ENCODE data around the gene SH3PXD2A. TPM values are rescaled to one million over a fixed set of nuclear protein-coding genes. Genes with fewer than 3 reads are reported as not detected.

Gene SH3PXD2A
- total and polyA plus RNA-seq, 10 of the 15 experiments (the other 5 are each of a cell fraction or from before 2014, with no cell fraction given), result 0.63 to 14.0 (median 4.4) TPM

GRCh38 chr10:103723557-103723956 is 131.8 kb downstream of the SH3PXD2A start (continued):
- TF ChIP-seq CEBPZ (IDR thresholded peaks at IDR 0.05; ENCODE audit: low read depth, low read length) (no peak), E2F4 (IDR thresholded peaks at IDR 0.05; ENCODE audit: low read depth, low read length) (no peak)

- 13% methylated on average over 7 of the region's 7 CpGs for WGBS (ENCODE audit: insufficient coverage, insufficient replicate concordance, low lambda C conversion rate, missing lambda C conversion rate)
- no TSS peak for BruUV-seq (replicated peaks)
- no peak for TF ChIP-seq ZNF217 (IDR thresholded peaks at IDR 0.05)
- TF ChIP-seq HDAC2 (IDR thresholded peaks at IDR 0.05), result no peak
- TF ChIP-seq RBBP5 (conservative IDR thresholded peaks at IDR 0.05), result no peak
- TF ChIP-seq RUNX3 (IDR thresholded peaks at IDR 0.05; ENCODE audit: low read length), result no peak
- TF ChIP-seq ZNF207 (IDR thresholded peaks at IDR 0.05; ENCODE audit: borderline replicate concordance), result no peak
- TF ChIP-seq FOXK2 (IDR thresholded peaks at IDR 0.05), result no peak
- TF ChIP-seq CTCF (IDR thresholded peaks at IDR 0.05 in 2 of 3, conservative IDR thresholded peaks at IDR 0.05 in 1 of 3; ENCODE audit: control insufficient read depth in 2 of 3, extremely low read depth in 1 of 3, insufficient read depth in 1 of 3, low read depth in 3 of 3, low read length in 3 of 3), result no peak
- no peak for TF ChIP-seq RAD51 (IDR thresholded peaks at IDR 0.05)
- TF ChIP-seq SIX5 (IDR thresholded peaks at IDR 0.05; ENCODE audit: low read depth, low read length, severe bottlenecking), result no peak
- TF ChIP-seq STAT3 (IDR thresholded peaks at IDR 0.05; ENCODE audit: low read depth, low read length), result no peak
- TF ChIP-seq YY1 (IDR thresholded peaks at IDR 0.05; ENCODE audit: low read depth, low read length), result no peak
- no peak for TF ChIP-seq ZNF622 (IDR thresholded peaks at IDR 0.05)
- TF ChIP-seq NFYA (IDR thresholded peaks at IDR 0.05; ENCODE audit: borderline replicate concordance, low read depth, low read length), result no peak
Measured at GRCh38 chr10:103722632-103723031, 132.7 kb downstream of the SH3PXD2A start.

More at GRCh38 chr10:103722632-103723031, 132.7 kb downstream of the SH3PXD2A start:
- FAIRE-seq, result no peak
- DNase-seq (ENCODE audit: low read depth, low spot score), result no peak
- no peaks in the 10 kb centered on the region for H3K79me2 ChIP-seq (ENCODE audit: control insufficient read depth, insufficient read depth, low read length)
- intact Hi-C loops (cut with micrococcal nuclease; ENCODE audit: unreplicated experiment), result no loop called here
- H3K9me3 ChIP-seq (replicated peaks; ENCODE audit: control insufficient read depth, insufficient read depth, low read length), result no peaks in the 10 kb centered on the region
- H3K36me3 ChIP-seq (ENCODE audit: control insufficient read depth in 2 of 2, insufficient read depth in 2 of 2, low read length in 1 of 2), result no peaks in the 10 kb centered on the region
- no peak for ATAC-seq
- H3K27ac ChIP-seq (ENCODE audit: control insufficient read depth, insufficient read depth), result no peak overlapping the region
- no peaks in the 10 kb centered on the region for H4K20me1 ChIP-seq (ENCODE audit: control insufficient read depth, insufficient read depth)
- no peak overlapping the region for H3K9ac ChIP-seq (ENCODE audit: control insufficient read depth, insufficient read depth, low read length)
- in situ Hi-C loops (cut with MboI), result no loop called here
- H2AFZ ChIP-seq (ENCODE audit: control insufficient read depth, low read depth, low read length), result no peak overlapping the region
- H3K27me3 ChIP-seq (replicated peaks in 1 of 2; ENCODE audit: control insufficient read depth in 2 of 2, insufficient read depth in 2 of 2, low read length in 1 of 2), result peaks cover 0 to 8% of the 10 kb centered on the region in 2 experiments; a peak in 2 of 4 replicates
- H3K4me3 ChIP-seq, result no peak overlapping the region
- ChIA-PET CTCF (interaction anchor here (2.0 kb wide), 1 partner anchor 10 kb away, joined by 9 read pairs; no protein-coding TSS in a partner anchor), SMC1A (ENCODE audit: uncharacterized antibody, unreplicated experiment) (interaction anchor here (1.0 kb wide), 1 partner anchor 144 kb away, joined by 3 read pairs; no protein-coding TSS in a partner anchor), POLR2A (interaction anchor here (0.7 kb wide), 1 partner anchor 41 kb away, joined by 4 read pairs; no protein-coding TSS in a partner anchor), RAD21 (ENCODE audit: unreplicated experiment) (interaction anchor here (0.6 to 1.3 kb wide), 2 partner anchors 10 to 43 kb away, joined by 3 to 4 read pairs; no protein-coding TSS in a partner anchor)
- H3K4me2 ChIP-seq (ENCODE audit: control insufficient read depth, insufficient read depth), result no peak overlapping the region
- H3K4me1 ChIP-seq (ENCODE audit: control insufficient read depth, insufficient read depth, low read length), result no peaks in the 10 kb centered on the region

Data from GM12878 (cell line).